Activated CD4-positive, CD25-positive, alpha-beta regulatory T cell treated with anti-CD3 and anti-CD28 coated beads, Interleukin-2, amount 50 U/mL, for 24 hours (primary cell): ENCODE measurements around the gene PSG7.
"Not testable (repeated sequence)": the region's sequence is repeated elsewhere in the genome, so short reads cannot be mapped to it uniquely, and the experiment has no call there.

Experiments used
- ATAC-seq, 2 donors: fragments of 150-1000 bp; cut with Tn5 transposase; one replicate each; pipeline ENCODE4 v1.10.0; 2021; ENCODE audit warnings: mild to moderate bottlenecking in 1 of 2, moderate library complexity in 1 of 2

Gene PSG7

GRCh38 chr19:42913516-42913915 lies 23.5 kb downstream of the PSG7 start:
- ATAC-seq, result not testable (repeated sequence)

- ATAC-seq, result not testable (repeated sequence)
Measured at GRCh38 chr19:42912941-42913340, 24.1 kb downstream of the PSG7 start.

GRCh38 chr19:42911731-42912130 lies 25.3 kb downstream of the PSG7 start:
- ATAC-seq, result not testable (repeated sequence)

GRCh38 chr19:42906162-42906561 lies 30.8 kb downstream of the PSG7 start:
- not testable (repeated sequence) for ATAC-seq

GRCh38 chr19:42900561-42900960 lies 36.4 kb downstream of the PSG7 start:
- not testable (repeated sequence) for ATAC-seq

GRCh38 chr19:42899674-42900073 lies 37.3 kb downstream of the PSG7 start:
- ATAC-seq, result not testable (repeated sequence)

GRCh38 chr19:42899110-42899509 lies 37.9 kb downstream of the PSG7 start:
- not testable (repeated sequence) for ATAC-seq

GRCh38 chr19:42898656-42899055 lies 38.4 kb downstream of the PSG7 start:
- not testable (repeated sequence) for ATAC-seq

GRCh38 chr19:42897729-42898128 lies 39.3 kb downstream of the PSG7 start:
- ATAC-seq, result not testable (repeated sequence)

GRCh38 chr19:42890446-42890845 lies 46.6 kb downstream of the PSG7 start:
- not testable (repeated sequence) for ATAC-seq

GRCh38 chr19:42887876-42888445 lies 49.0 kb downstream of the PSG7 start:
- not testable (repeated sequence) for ATAC-seq

GRCh38 chr19:42882730-42883129 lies 54.3 kb downstream of the PSG7 start:
- ATAC-seq, result not testable (repeated sequence)

- not testable (repeated sequence) for ATAC-seq
Measured at GRCh38 chr19:42882010-42882409, 55.0 kb downstream of the PSG7 start.

GRCh38 chr19:42881279-42881678 lies 55.7 kb downstream of the PSG7 start:
- ATAC-seq, result not testable (repeated sequence)

GRCh38 chr19:42880621-42881020 lies 56.4 kb downstream of the PSG7 start:
- ATAC-seq, result not testable (repeated sequence)

- no peak for ATAC-seq
Measured at GRCh38 chr19:42879613-42880012, 57.4 kb downstream of the PSG7 start, which contains the start of gene PSG1. Gene PSG1 (minus strand): TSS chr19:42879713. CDS start chr19:42879581, 132 bp downstream.

- not testable (repeated sequence) for ATAC-seq
Measured at GRCh38 chr19:42876596-42876995, 60.4 kb downstream of the PSG7 start.

- not testable (repeated sequence) for ATAC-seq
Measured at GRCh38 chr19:42875881-42876280, 61.1 kb downstream of the PSG7 start.

- ATAC-seq, result not testable (repeated sequence)
Measured at GRCh38 chr19:42874901-42875813, 61.9 kb downstream of the PSG7 start.

GRCh38 chr19:42874136-42874535 lies 62.9 kb downstream of the PSG7 start:
- ATAC-seq, result not testable (repeated sequence)
